Measurements from ENCODE around the gene ZNF674. TPM values are rescaled to one million over a fixed set of nuclear protein-coding genes. Genes with fewer than 3 reads are reported as not detected.

Gene ZNF674
- total and polyA plus RNA-seq, 2 of the 4 experiments (the other 2 are of a cell fraction): 2.2 to 13.4 TPM

DNA sequence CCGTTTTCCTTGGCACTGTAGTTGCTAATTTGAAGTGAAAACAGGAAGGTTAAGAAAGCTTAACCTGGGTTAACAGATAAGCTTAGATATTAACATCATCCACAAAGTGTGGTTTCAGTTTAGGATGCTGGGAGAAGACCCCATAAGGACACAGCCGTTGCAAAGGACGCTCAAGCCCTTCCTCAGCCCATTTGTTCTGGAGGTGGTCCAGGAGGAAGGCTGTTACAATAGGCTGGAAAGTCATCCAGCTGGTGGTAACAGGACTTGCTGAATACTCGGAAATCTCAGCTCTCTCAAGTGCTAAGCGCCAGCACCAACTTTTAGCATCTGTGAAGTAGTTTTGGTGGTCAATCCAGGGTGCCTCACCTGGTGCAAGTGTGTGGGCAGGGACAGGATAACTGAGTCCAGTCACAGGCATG, 42.5 kb upstream of the ZNF674 start:
- BruUV-seq (replicated peaks): no TSS peak
- Histone ChIP-seq H3K79me1 (ENCODE audit: low read depth in 1 of 2, low read length in 2 of 2) (peaks cover 6 to 24% of the 10 kb centered on the region in 2 experiments), H3K27me3 (ENCODE audit: control insufficient read depth, insufficient read depth, low read length) (no peaks in the 10 kb centered on the region), H3K9ac (ENCODE audit: low read depth, low read length) (peak overlapping the region; percentile 55), H4K91ac (ENCODE audit: insufficient read depth, low read depth, low read length) (peak overlapping the region; percentile 81), H2BK5ac (ENCODE audit: low read depth, low read length, poor library complexity, severe bottlenecking) (peak overlapping the region; percentile 89), H2BK20ac (ENCODE audit: low read depth, low read length) (peak overlapping the region; percentile 90), H4K20me1 (ENCODE audit: insufficient read depth, low read length) (no peaks in the 10 kb centered on the region), H3K9me3 (ENCODE audit: control insufficient read depth, insufficient read depth, low read length) (no peaks in the 10 kb centered on the region), H2AFZ (replicated peaks; ENCODE audit: low read length, poor library complexity) (peak overlapping the region; percentile 67), H3K4ac (ENCODE audit: low read depth, low read length) (peak overlapping the region; percentile 93), H4K8ac (ENCODE audit: low read depth in 2 of 2, low read length in 2 of 2) (peak overlapping the region; percentile 89 to 93), H3K4me3 (ENCODE audit: insufficient read depth, low read depth, low read length) (no peak overlapping the region), H2BK15ac (ENCODE audit: low read depth, low read length) (peak overlapping the region; percentile 75), H3K4me1 (ENCODE audit: control insufficient read depth, insufficient read depth, low read length) (peaks cover 12% of the 10 kb centered on the region), H3K4me2 (ENCODE audit: low read depth, low read length) (peak overlapping the region; percentile 83), H4K5ac (ENCODE audit: low read depth, low read length) (peak overlapping the region; percentile 83), H3K27ac (ENCODE audit: insufficient read depth, low read length) (peak overlapping the region; percentile 88), H3K9me1 (ENCODE audit: insufficient read depth, low read length) (peaks cover 7% of the 10 kb centered on the region; the same call in 1 of the 2 replicates), H3K23ac (ENCODE audit: low read depth, low read length) (peak overlapping the region; percentile 91), H3K14ac (replicated peaks; ENCODE audit: low read depth, low read length) (peak overlapping the region; percentile 90), H3K36me3 (ENCODE audit: control insufficient read depth, insufficient read depth, low read length) (no peaks in the 10 kb centered on the region), H2AK5ac (ENCODE audit: low read depth, low read length) (peak overlapping the region; percentile 90; the same call in 1 of the 2 replicates), H3K18ac (ENCODE audit: low read depth, low read length) (peak overlapping the region; percentile 89), H2AK9ac (replicated peaks; ENCODE audit: low read depth, low read length, poor library complexity) (peak overlapping the region; percentile 0), H2BK120ac (ENCODE audit: low read depth, low read length) (peak overlapping the region; percentile 95), H3K56ac (ENCODE audit: extremely low read depth, insufficient read depth, low read length) (peak overlapping the region; percentile 39; the same call in 1 of the 2 replicates)
- DNase-seq (no peak), ATAC-seq (ENCODE audit: low read depth) (no peak)
- TF ChIP-seq BHLHE40 (IDR thresholded peaks at IDR 0.05; ENCODE audit: low read depth, low read length) (no peak), NFE2L2 (IDR thresholded peaks at IDR 0.05; ENCODE audit: low read depth, low read length) (no peak), FOS (IDR thresholded peaks at IDR 0.05; ENCODE audit: low read depth, low read length) (no peak)
- CTCF ChIA-PET: no interaction called here
- intact Hi-C loops (cut with micrococcal nuclease) (loop anchor here (5.0 kb wide), 1 partner anchor 40 kb away; no protein-coding TSS in a partner anchor), in situ Hi-C loops (cut with MboI; ENCODE audit: low sequenced_read_pairs) (no loop called here), dilution Hi-C loops (cut with HindIII; ENCODE audit: low sequenced_read_pairs, unreplicated experiment) (no loop called here)
- WGBS, 2 experiments (ENCODE audit: extremely low coverage in 2 of 2, insufficient read length in 1 of 2): no CpG with 5 or more reads among the region's 5 CpGs
- POLR2A ChIA-PET (ENCODE audit: unreplicated experiment): no interaction called here

Measured in IMR-90 (cell line).